Panc1 (cell line): ENCODE measurements around the gene MAST4. TPM values are rescaled to one million over a fixed set of nuclear protein-coding genes. Genes with fewer than 3 reads are reported as not detected.

ENCODE experiments used
- ATAC-seq: fragments of 200-7000 bp; cut with Tn5 transposase; 2 replicates; pipeline ENCODE4 v1.9.1; 2020; ENCODE audit warnings: mild to moderate bottlenecking, moderate library complexity
- BruUV-seq: library from RNA; stranded (reverse); fragments of 400-500 nt; replicated peaks from 2 replicates; lab custom pipeline; 2021; lab: Mats Ljungman, UMichigan
- CTCF ChIA-PET: fragments of 300-600 bp; sonication (Branson Sonifier 250); formaldehyde crosslinking; loops from one replicate; lab custom pipeline; 2022; ENCODE audit warnings: antibody characterized with exemption; lab: Charles Lee
- POLR2A ChIA-PET: fragments of 300-600 bp; sonication (Branson Sonifier 250); formaldehyde crosslinking; loops from one replicate; lab custom pipeline; 2022; ENCODE audit warnings: antibody characterized with exemption; lab: Charles Lee
- DNase-seq: peaks from one replicate; pipeline ENCODE4 v3.0.0-alpha.2; 2010; ENCODE audit warnings: low read depth, low spot score
- H3K27ac ChIP-seq: 2 replicates; pipeline ENCODE4 v1.5.1; 2011; ENCODE audit warnings: mild to moderate bottlenecking, low read length, inconsistent platforms
- H3K27me3 ChIP-seq: fragments of 200-500 bp; sonication (Bioruptor generic); 2 replicates; pipeline ENCODE4 v1.6.0; 2014; ENCODE audit warnings: low read length, inconsistent platforms; ENCODE audit not compliant: control insufficient read depth, insufficient read depth
- H3K36me3 ChIP-seq: fragments of 200-500 bp; sonication (Bioruptor generic); 2 replicates; pipeline ENCODE4 v1.5.1; 2014; ENCODE audit warnings: inconsistent platforms, mild to moderate bottlenecking, low read length, moderate library complexity; ENCODE audit not compliant: control insufficient read depth, insufficient read depth
- H3K4me1 ChIP-seq: 2 replicates; pipeline ENCODE4 v1.5.1; 2011; ENCODE audit warnings: inconsistent platforms, mild to moderate bottlenecking, low read length, moderate library complexity; ENCODE audit not compliant: control insufficient read depth, insufficient read depth
- H3K4me3 ChIP-seq, 2 experiments: 2 replicates each; pipeline ENCODE4 v1.5.1; 2011 to 2012; ENCODE audit warnings: low read depth in 2 of 2, low read length in 2 of 2, mild to moderate bottlenecking in 2 of 2, inconsistent platforms in 1 of 2, moderate library complexity in 1 of 2
- H3K9me3 ChIP-seq: fragments of 200-500 bp; sonication (Bioruptor generic); 2 replicates; pipeline ENCODE4 v1.5.1; 2014; ENCODE audit warnings: low read depth, mild to moderate bottlenecking, inconsistent platforms, low read length, moderate library complexity; ENCODE audit not compliant: control insufficient read depth, insufficient read depth
- CTCF ChIP-seq: fragments of 450-650 bp; IDR thresholded peaks from 2 replicates; pipeline ENCODE4 v1.5.1; 2017; ENCODE audit warnings: mild to moderate bottlenecking
- POLR2AphosphoS5 ChIP-seq: IDR thresholded peaks from 2 replicates; pipeline ENCODE4 v1.6.1; 2012; ENCODE audit warnings: mild to moderate bottlenecking, low read depth, low read length, moderate library complexity
- REST ChIP-seq, 2 experiments: IDR thresholded peaks; 2 replicates each; pipeline ENCODE4 v1.6.1; 2011 to 2012; ENCODE audit warnings: low read depth in 2 of 2, control low read depth in 1 of 2, low read length in 1 of 2, mild to moderate bottlenecking in 1 of 2, moderate library complexity in 1 of 2; ENCODE audit not compliant: insufficient read depth in 1 of 2
- SIN3A ChIP-seq: IDR thresholded peaks from 2 replicates; pipeline ENCODE4 v1.6.1; 2012; ENCODE audit warnings: low read depth, mild to moderate bottlenecking, low read length, moderate library complexity, borderline replicate concordance; ENCODE audit not compliant: insufficient read depth
- TCF7L2 ChIP-seq: IDR thresholded peaks from 2 replicates; pipeline ENCODE4 v1.6.1; 2011; ENCODE audit warnings: mild to moderate bottlenecking, low read depth, low read length, inconsistent platforms
- in situ Hi-C: cut with HindIII; loops from 2 replicates; pipeline ENCODE4 v1.10.0; 2016; ENCODE audit warnings: low sequenced_read_pairs, low pct_unique_long_range_greater_than_20kb
- intact Hi-C: fragments of 100-400 bp; cut with micrococcal nuclease; formaldehyde crosslinking; loops from one replicate; pipeline ENCODE4 v1.10.0; 2022; ENCODE audit not compliant: unreplicated experiment
- total RNA-seq: library from RNA; stranded (reverse); gene quantifications from one replicate; pipeline ENCODE4 v1.2.1, GENCODE V29; 2021; ENCODE audit not compliant: unreplicated experiment

Gene MAST4
- total RNA-seq, 1 experiment from 2014 or later: 1.8 TPM

GRCh38 chr5:66728049-66728448 is 131.9 kb downstream of the MAST4 start:
- no peak overlapping the region for H3K27ac ChIP-seq
- no peak overlapping the region for H3K4me3 ChIP-seq
- POLR2A ChIA-PET: no interaction called here
- no peak for TF ChIP-seq CTCF
- TF ChIP-seq SIN3A: no peak
- TF ChIP-seq POLR2AphosphoS5: no peak
- TF ChIP-seq REST (IDR thresholded peaks at IDR 0.05; ENCODE audit: insufficient read depth in 1 of 2, low read depth in 2 of 2, low read length in 1 of 2): no peak
- TF ChIP-seq TCF7L2: no peak
- DNase-seq: no peak
- in situ Hi-C loops: no loop called here
- CTCF ChIA-PET: no interaction called here
- H3K9me3 ChIP-seq: no peaks in the 10 kb centered on the region
- intact Hi-C loops: no loop called here
- no peaks in the 10 kb centered on the region; the same call in 1 of the 2 replicates for H3K27me3 ChIP-seq
- no peak for ATAC-seq
- no peaks in the 10 kb centered on the region for H3K4me1 ChIP-seq
- no TSS peak for BruUV-seq
- H3K36me3 ChIP-seq: no peaks in the 10 kb centered on the region

DNA sequence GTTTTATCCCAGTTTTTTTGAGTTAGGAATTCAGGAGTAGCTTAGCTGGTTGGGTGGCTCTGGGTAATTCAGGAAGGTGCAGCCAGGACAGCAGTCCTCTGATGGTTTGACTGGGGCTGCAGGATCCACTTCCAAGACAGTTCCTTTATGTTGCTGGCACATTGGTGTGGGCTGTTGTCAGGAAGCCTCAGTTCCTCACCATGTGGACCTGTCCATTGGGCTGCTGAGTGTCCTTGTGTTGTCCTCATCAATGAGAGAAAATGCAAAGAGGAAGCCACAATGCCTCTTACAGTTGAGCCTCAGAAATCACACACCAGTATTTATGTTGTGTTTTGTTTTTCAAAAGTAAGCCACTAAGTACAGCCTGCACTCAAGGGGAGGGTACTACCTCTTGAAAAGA is 140.9 kb downstream of the MAST4 start:
- TF ChIP-seq TCF7L2: no peak
- TF ChIP-seq CTCF: no peak
- no peak for TF ChIP-seq REST (IDR thresholded peaks at IDR 0.05; ENCODE audit: insufficient read depth in 1 of 2, low read depth in 2 of 2, low read length in 1 of 2)
- no peak for TF ChIP-seq POLR2AphosphoS5
- TF ChIP-seq SIN3A: no peak
- no peaks in the 10 kb centered on the region for H3K4me1 ChIP-seq
- intact Hi-C loops (no loop called here), in situ Hi-C loops (no loop called here)
- DNase-seq (no peak), ATAC-seq (no peak)
- H3K27me3 ChIP-seq: peaks cover 9% of the 10 kb centered on the region; the same call in 1 of the 2 replicates
- CTCF ChIA-PET: no interaction called here
- H3K9me3 ChIP-seq: no peaks in the 10 kb centered on the region
- POLR2A ChIA-PET: no interaction called here
- no TSS peak for BruUV-seq
- H3K4me3 ChIP-seq: no peak overlapping the region
- no peak overlapping the region for H3K27ac ChIP-seq
- no peaks in the 10 kb centered on the region for H3K36me3 ChIP-seq
